Measurements from ENCODE around the gene AUTS2. TPM values are rescaled to one million over a fixed set of nuclear protein-coding genes. Genes with fewer than 3 reads are reported as not detected.

Gene AUTS2
- total and polyA plus RNA-seq, 2 donors (not counting 1 experiment from before 2014, with no cell fraction given): 0.60 to 9.1 TPM

DNA sequence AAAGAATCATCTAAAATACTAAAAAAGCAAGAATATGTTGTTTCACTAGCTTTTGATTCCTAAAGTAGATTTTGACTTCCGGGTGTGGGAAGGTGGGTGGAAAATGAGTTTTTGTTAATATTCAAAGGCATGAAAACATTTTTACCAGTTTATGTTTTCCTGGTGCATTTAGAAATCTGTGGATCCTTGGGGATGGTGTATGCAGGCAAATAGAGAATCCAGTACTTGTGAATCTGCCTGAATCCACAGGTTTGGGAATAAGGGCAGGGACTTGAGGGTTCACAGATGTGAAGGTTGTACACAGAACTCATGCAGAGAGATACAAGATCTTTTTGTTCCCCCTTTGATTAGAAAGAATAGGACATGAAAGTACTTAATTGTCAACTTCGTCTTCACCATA is 22.4 kb downstream of the AUTS2 start:
- Histone ChIP-seq H4K20me1 (ENCODE audit: control insufficient read depth, extremely low read depth, insufficient read depth, low read length) (no peaks in the 10 kb centered on the region), H3K27me3 (ENCODE audit: control insufficient read depth, insufficient read depth, low read length) (no peaks in the 10 kb centered on the region), H3K9ac (ENCODE audit: insufficient read depth, low read length) (no peak overlapping the region), H2AFZ (ENCODE audit: low read length) (no peak overlapping the region), H3K4me1 (ENCODE audit: control insufficient read depth, extremely low read depth, insufficient read depth, low read length) (no peaks in the 10 kb centered on the region), H3K36me3 (ENCODE audit: control insufficient read depth, insufficient read depth, low read length) (no peaks in the 10 kb centered on the region), H3K9me3 (ENCODE audit: control insufficient read depth, insufficient read depth, low read depth, low read length) (no peaks in the 10 kb centered on the region), H3K4me3 (replicated peaks in 1 of 4; ENCODE audit: control extremely low read depth in 1 of 4, insufficient read depth in 1 of 4, low read depth in 3 of 4, low read length in 4 of 4) (no peak overlapping the region), H3K4me2 (ENCODE audit: extremely low read depth, insufficient read depth, low read length) (no peak overlapping the region), H3K27ac (ENCODE audit: insufficient read depth, low read length) (no peak overlapping the region), H3K79me2 (ENCODE audit: control insufficient read depth, insufficient read depth, low read length) (no peaks in the 10 kb centered on the region)
- TF ChIP-seq CTCF (conservative IDR thresholded peaks at IDR 0.05 in 1 of 2, IDR thresholded peaks at IDR 0.05 in 1 of 2; ENCODE audit: low read depth in 1 of 2, low read length in 2 of 2): no peak
- no peak for TF ChIP-seq EZH2 (IDR thresholded peaks at IDR 0.05; ENCODE audit: low read length, missing control alignments)
- DNase-seq (ENCODE audit: low read depth in 2 of 2): no peak

DNA sequence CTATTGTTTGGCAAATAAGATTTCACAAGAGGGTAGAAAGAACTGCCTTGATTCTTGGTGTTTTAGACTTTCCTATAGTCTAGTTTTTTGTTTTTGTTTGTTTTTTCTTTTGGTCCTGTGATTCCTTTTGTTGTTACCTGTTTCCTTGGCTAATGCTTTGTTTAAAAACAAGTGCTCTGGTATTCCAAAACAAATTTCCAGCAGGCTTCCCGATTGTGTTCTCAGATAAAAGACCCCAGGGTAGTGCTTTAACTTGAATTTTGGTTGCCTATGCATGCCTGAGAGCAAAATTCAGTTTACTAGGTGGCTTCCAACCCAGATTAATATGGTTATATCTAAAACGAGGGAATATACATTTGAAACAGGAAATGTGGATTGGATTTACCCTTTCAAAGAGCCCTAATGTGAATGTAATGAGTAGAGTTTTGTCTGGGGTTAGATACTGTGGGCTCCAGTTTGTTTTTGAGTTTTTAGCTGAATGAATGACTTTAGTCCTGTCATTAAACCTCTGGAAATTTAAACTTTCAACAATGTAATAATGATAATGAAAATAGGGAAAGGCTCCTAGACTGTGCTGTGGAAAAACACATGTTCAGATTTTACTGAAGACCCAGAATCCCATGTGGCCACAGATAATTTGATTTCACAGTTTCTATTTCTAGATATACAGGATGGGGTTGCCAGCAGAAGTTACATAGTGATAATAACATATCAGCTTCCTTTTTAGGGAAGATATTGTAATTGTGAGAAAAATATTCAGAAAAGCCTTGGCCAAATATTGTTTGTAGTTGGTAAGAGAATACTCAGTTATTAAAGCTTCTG is 23.9 kb downstream of the AUTS2 start:
- H3K4me3 ChIP-seq (replicated peaks in 1 of 4; ENCODE audit: control extremely low read depth in 1 of 4, insufficient read depth in 1 of 4, low read depth in 3 of 4, low read length in 4 of 4): no peak overlapping the region
- no peak for DNase-seq (ENCODE audit: low read depth in 2 of 2)
- no peak overlapping the region for H2AFZ ChIP-seq (ENCODE audit: low read length)
- H3K36me3 ChIP-seq (ENCODE audit: control insufficient read depth, insufficient read depth, low read length): no peaks in the 10 kb centered on the region
- H3K79me2 ChIP-seq (ENCODE audit: control insufficient read depth, insufficient read depth, low read length): no peaks in the 10 kb centered on the region
- TF ChIP-seq CTCF (conservative IDR thresholded peaks at IDR 0.05 in 1 of 2, IDR thresholded peaks at IDR 0.05 in 1 of 2; ENCODE audit: low read depth in 1 of 2, low read length in 2 of 2) (no peak), EZH2 (IDR thresholded peaks at IDR 0.05; ENCODE audit: low read length, missing control alignments) (no peak)
- no peak overlapping the region for H3K4me2 ChIP-seq (ENCODE audit: extremely low read depth, insufficient read depth, low read length)
- H3K27me3 ChIP-seq (ENCODE audit: control insufficient read depth, insufficient read depth, low read length): no peaks in the 10 kb centered on the region
- no peak overlapping the region for H3K9ac ChIP-seq (ENCODE audit: insufficient read depth, low read length)
- H3K4me1 ChIP-seq (ENCODE audit: control insufficient read depth, extremely low read depth, insufficient read depth, low read length): no peaks in the 10 kb centered on the region
- no peaks in the 10 kb centered on the region for H4K20me1 ChIP-seq (ENCODE audit: control insufficient read depth, extremely low read depth, insufficient read depth, low read length)
- no peak overlapping the region for H3K27ac ChIP-seq (ENCODE audit: insufficient read depth, low read length)
- no peaks in the 10 kb centered on the region for H3K9me3 ChIP-seq (ENCODE audit: control insufficient read depth, insufficient read depth, low read depth, low read length)

GRCh38 chr7:69622960-69623359 is 24.7 kb downstream of the AUTS2 start:
- Histone ChIP-seq H4K20me1 (ENCODE audit: control insufficient read depth, extremely low read depth, insufficient read depth, low read length) (no peaks in the 10 kb centered on the region), H3K4me3 (replicated peaks in 1 of 4; ENCODE audit: control extremely low read depth in 1 of 4, insufficient read depth in 1 of 4, low read depth in 3 of 4, low read length in 4 of 4) (no peak overlapping the region), H3K4me1 (ENCODE audit: control insufficient read depth, extremely low read depth, insufficient read depth, low read length) (no peaks in the 10 kb centered on the region), H3K9ac (ENCODE audit: insufficient read depth, low read length) (no peak overlapping the region), H3K27ac (ENCODE audit: insufficient read depth, low read length) (no peak overlapping the region), H3K79me2 (ENCODE audit: control insufficient read depth, insufficient read depth, low read length) (no peaks in the 10 kb centered on the region), H3K9me3 (ENCODE audit: control insufficient read depth, insufficient read depth, low read depth, low read length) (no peaks in the 10 kb centered on the region), H3K27me3 (ENCODE audit: control insufficient read depth, insufficient read depth, low read length) (no peaks in the 10 kb centered on the region), H2AFZ (ENCODE audit: low read length) (no peak overlapping the region), H3K4me2 (ENCODE audit: extremely low read depth, insufficient read depth, low read length) (no peak overlapping the region), H3K36me3 (ENCODE audit: control insufficient read depth, insufficient read depth, low read length) (no peaks in the 10 kb centered on the region)
- TF ChIP-seq CTCF (conservative IDR thresholded peaks at IDR 0.05 in 1 of 2, IDR thresholded peaks at IDR 0.05 in 1 of 2; ENCODE audit: low read depth in 1 of 2, low read length in 2 of 2) (no peak), EZH2 (IDR thresholded peaks at IDR 0.05; ENCODE audit: low read length, missing control alignments) (no peak)
- DNase-seq (ENCODE audit: low read depth in 2 of 2): no peak
